Left renal pelvis (tissue), 4 donors: ENCODE measurements around the gene ANO2. TPM values are rescaled to one million over a fixed set of nuclear protein-coding genes. Genes with fewer than 3 reads are reported as not detected.
"Not testable (repeated sequence)": the region's sequence is repeated elsewhere in the genome, so short reads cannot be mapped to it uniquely, and the experiment has no call there.

Experiments
- DNase-seq, 4 donors: peaks; one replicate each; pipeline ENCODE4 v3.0.0-alpha.2; 2013; ENCODE audit warnings: low read depth in 4 of 4, low spot score in 3 of 4
- polyA plus RNA-seq, 4 donors: library from polyadenylated mRNA; unstranded; fragments of 120-200 nt; gene quantifications; one replicate each; pipeline ENCODE4 v1.2.1, GENCODE V29; 2013; ENCODE audit not compliant: insufficient read length in 4 of 4

ANO2 gene
- polyA plus RNA-seq, 4 donors: 1.8 to 4.0 (median 3.7) TPM

GRCh38 chr12:5565933-5566599, 379.0 kb downstream of the ANO2 start:
- no peak for DNase-seq

GRCh38 chr12:5562581-5562980, 382.5 kb downstream of the ANO2 start:
- DNase-seq: no peak

GRCh38 chr12:5561846-5562245, 383.2 kb downstream of the ANO2 start:
- DNase-seq: no peak

GRCh38 chr12:5561057-5561456, 384.0 kb downstream of the ANO2 start:
- no peak for DNase-seq

- DNase-seq: no peak
These were observed 384.8 kb downstream of the ANO2 start for GRCh38 chr12:5560265-5560664.

- DNase-seq: no peak
These were observed 387.2 kb downstream of the ANO2 start for GRCh38 chr12:5557906-5558305.

GRCh38 chr12:5556946-5557673, 387.9 kb downstream of the ANO2 start:
- DNase-seq: no peak

GRCh38 chr12:5556033-5556614, 388.9 kb downstream of the ANO2 start:
- no peak for DNase-seq

GRCh38 chr12:5554711-5555110, 390.3 kb downstream of the ANO2 start:
- no peak for DNase-seq

- no peak for DNase-seq
These were observed 396.0 kb downstream of the ANO2 start for GRCh38 chr12:5549011-5549410.

- DNase-seq: no peak
These were observed 396.7 kb downstream of the ANO2 start for GRCh38 chr12:5548152-5548943.

GRCh38 chr12:5546616-5547015, 398.4 kb downstream of the ANO2 start:
- DNase-seq: no peak

- no peak for DNase-seq
These were observed 407.3 kb downstream of the ANO2 start for GRCh38 chr12:5537771-5538170.

GRCh38 chr12:5537026-5537615, 407.9 kb downstream of the ANO2 start:
- DNase-seq: not testable (repeated sequence)

- no peak for DNase-seq
These were observed 409.5 kb downstream of the ANO2 start for GRCh38 chr12:5535541-5535940.

- no peak for DNase-seq
These were observed 410.4 kb downstream of the ANO2 start for GRCh38 chr12:5534426-5535199.

- DNase-seq: no peak
These were observed 411.7 kb downstream of the ANO2 start for GRCh38 chr12:5533368-5533767.

GRCh38 chr12:5525783-5526367, 419.2 kb downstream of the ANO2 start:
- DNase-seq: no peak

- DNase-seq: no peak
These were observed 420.2 kb downstream of the ANO2 start for GRCh38 chr12:5524769-5525436.
